HepG2 (cell line): ENCODE measurements around the gene PEAK1. TPM values are rescaled to one million over a fixed set of nuclear protein-coding genes. Genes with fewer than 3 reads are reported as not detected.

Experiments
- ATAC-seq: fragments of 200-7000 bp; cut with Tn5 transposase; 3 replicates; pipeline ENCODE4 v1.9.1; 2020; ENCODE audit warnings: mild to moderate bottlenecking, moderate library complexity
- BruUV-seq: library from RNA; stranded (reverse); fragments of 400-500 nt; replicated peaks from 2 replicates; lab custom pipeline; 2021; lab: Mats Ljungman, UMichigan
- CTCF ChIA-PET: fragments of 300-600 bp; formaldehyde crosslinking; extraction: SDS; loops from one replicate; lab custom pipeline; 2021; ENCODE audit warnings: low total read pairs, inconsistent platforms, low intra/inter-chr PET ratio; lab: Yijun Ruan, JAX
- POLR2A ChIA-PET: fragments of 350-600 bp; sonication (Branson Sonifier 250); formaldehyde crosslinking; loops from one replicate; lab custom pipeline; 2020; ENCODE audit warnings: antibody characterized with exemption, inconsistent platforms; lab: Yijun Ruan, JAX
- DNase-seq: peaks from one replicate; pipeline ENCODE4 v3.0.0-alpha.2; 2015; ENCODE audit warnings: low spot score
- FAIRE-seq: peaks from 3 replicates; lab custom pipeline; 2011; peaks lifted over from hg19 to GRCh38; lab: Jason Lieb, UNC
- H2AFZ ChIP-seq: one replicate; pipeline ENCODE4 v1.6.1; 2011; ENCODE audit warnings: low read length, inconsistent platforms
- H3K27ac ChIP-seq: fragments of 300-600 bp; 3 replicates; pipeline ENCODE4 v1.8.0; 2011; ENCODE audit warnings: mixed run types, mild to moderate bottlenecking, mixed read lengths, low read length, inconsistent platforms; ENCODE audit not compliant: insufficient read depth; ENCODE audit errors: extremely low read length
- H3K27me3 ChIP-seq, 2 experiments: fragments of 200-600 bp in 1 of 2; 2 replicates in 1 of 2; 3 replicates in 1 of 2; pipeline versions ENCODE4 v1.6.0 to v1.8.0; 2011; ENCODE audit warnings: low read length in 2 of 2, mild to moderate bottlenecking in 2 of 2, moderate library complexity in 2 of 2, inconsistent platforms in 1 of 2; ENCODE audit not compliant: insufficient read depth in 2 of 2, control insufficient read depth in 1 of 2
- H3K36me3 ChIP-seq, 2 experiments: fragments of 200-600 bp in 1 of 2; replicated peaks in 1 of 2; 2 replicates in 1 of 2; 3 replicates in 1 of 2; pipeline versions ENCODE4 v1.5.1 to v1.8.0; 2011; ENCODE audit warnings: low read length in 2 of 2, inconsistent platforms in 1 of 2; ENCODE audit not compliant: insufficient read depth in 2 of 2, control insufficient read depth in 1 of 2
- H3K4me1 ChIP-seq: 2 replicates; pipeline ENCODE4 v1.5.1; 2012; ENCODE audit warnings: low read length, inconsistent platforms; ENCODE audit not compliant: insufficient read depth
- H3K4me2 ChIP-seq: 2 replicates; pipeline ENCODE4 v1.6.0; 2011; ENCODE audit warnings: low read depth, low read length, inconsistent platforms
- H3K4me3 ChIP-seq, 3 experiments: fragments of 200-600 bp in 1 of 3; sonication (generic), shearing (Covaris generic) in 1 of 3; replicated peaks in 1 of 3; 2 replicates each; pipeline ENCODE4 v1.5.1; 2011 to 2016; ENCODE audit warnings: low read length in 3 of 3, inconsistent platforms in 2 of 3, low read depth in 2 of 3, mild to moderate bottlenecking in 2 of 3, control low read depth in 1 of 3, mixed read lengths in 1 of 3; ENCODE audit not compliant: insufficient read depth in 1 of 3
- H3K79me2 ChIP-seq: one replicate; pipeline ENCODE4 v1.6.1; 2011; ENCODE audit warnings: low read length, inconsistent platforms; ENCODE audit not compliant: insufficient read depth
- H3K9ac ChIP-seq: 2 replicates; pipeline ENCODE4 v1.6.0; 2011; ENCODE audit warnings: mild to moderate bottlenecking, low read depth, low read length, inconsistent platforms; ENCODE audit not compliant: insufficient read depth
- H3K9me3 ChIP-seq: 2 replicates; pipeline ENCODE4 v1.5.1; 2012; ENCODE audit warnings: mild to moderate bottlenecking, low read length
- H4K20me1 ChIP-seq: 2 replicates; pipeline ENCODE4 v1.6.0; 2011; ENCODE audit warnings: inconsistent platforms, mild to moderate bottlenecking, low read length, moderate library complexity; ENCODE audit not compliant: insufficient read depth
- AFF4 ChIP-seq: sonication (generic); formaldehyde crosslinking; IDR thresholded peaks from 2 replicates; pipeline ENCODE4 v1.4.0; 2020; ENCODE audit warnings: missing genetic modification reagents
- HOXA9 ChIP-seq: sonication (generic); formaldehyde crosslinking; IDR thresholded peaks from 2 replicates; pipeline ENCODE4 v1.8.1; 2022; ENCODE audit warnings: missing genetic modification reagents, mild to moderate bottlenecking, moderate library complexity, borderline replicate concordance
- KIAA2018 ChIP-seq: sonication (generic); formaldehyde crosslinking; IDR thresholded peaks from 2 replicates; pipeline ENCODE4 v1.5.0; 2020; ENCODE audit warnings: mild to moderate bottlenecking, missing genetic modification reagents, borderline replicate concordance
- NFE2L2 ChIP-seq: fragments of 150-350 bp; IDR thresholded peaks from 2 replicates; pipeline ENCODE4 v1.6.1; 2014; ENCODE audit warnings: low read length
- PAF1 ChIP-seq: IDR thresholded peaks from 2 replicates; pipeline ENCODE4 v1.6.1; 2016; ENCODE audit warnings: missing genetic modification reagents, missing compliant biosample characterization
- PHF21A ChIP-seq: sonication (generic); formaldehyde crosslinking; IDR thresholded peaks from 2 replicates; pipeline ENCODE4 v1.5.0; 2020; ENCODE audit warnings: mild to moderate bottlenecking, missing genetic modification reagents
- SNAPC5 ChIP-seq: sonication (generic); formaldehyde crosslinking; IDR thresholded peaks from 2 replicates; pipeline ENCODE4 v1.8.1; 2023; ENCODE audit warnings: mild to moderate bottlenecking, missing genetic modification reagents, borderline replicate concordance
- ZNF232 ChIP-seq: sonication (generic); formaldehyde crosslinking; IDR thresholded peaks from 2 replicates; pipeline ENCODE4 v1.4.0; 2020; ENCODE audit warnings: missing genetic modification reagents, borderline replicate concordance
- ZNF44 ChIP-seq: sonication (generic); formaldehyde crosslinking; IDR thresholded peaks from 2 replicates; pipeline ENCODE4 v1.5.1; 2020; ENCODE audit warnings: mild to moderate bottlenecking, missing genetic modification reagents
- ZNF484 ChIP-seq: sonication (generic); formaldehyde crosslinking; IDR thresholded peaks from 2 replicates; pipeline ENCODE4 v1.5.1; 2020; ENCODE audit warnings: mild to moderate bottlenecking, low read depth, missing genetic modification reagents, borderline replicate concordance
- ZNF567 ChIP-seq: sonication (generic); formaldehyde crosslinking; IDR thresholded peaks from 2 replicates; pipeline ENCODE4 v1.8.1; 2023; ENCODE audit warnings: mild to moderate bottlenecking, missing genetic modification reagents, borderline replicate concordance
- WGBS: methylation state at CpG from one replicate; pipeline ENCODE4 v1.1.6; 2017; ENCODE audit warnings: low lambda C conversion rate; 5-methylcytosine and 5-hydroxymethylcytosine counted together
- in situ Hi-C: cut with HindIII; loops from 2 replicates; pipeline ENCODE4 v1.10.0; 2017; ENCODE audit warnings: low pct_unique_long_range_greater_than_20kb; ENCODE audit not compliant: extremely low pct_ligation_motif_present
- intact Hi-C: fragments of 100-400 bp; cut with micrococcal nuclease; formaldehyde crosslinking; loops from one replicate; pipeline ENCODE4 v1.10.0; 2022; ENCODE audit not compliant: unreplicated experiment
- polyA plus RNA-seq, 8 experiments: library from polyadenylated mRNA; depleted of rRNA in 3 of 8; stranded (reverse) in 7 of 8; unstranded in 1 of 8; fragments of >200 nt; fragmentation: Illumina TruSeq in 4 of 8; extraction: Trizol in 4 of 8; gene quantifications; 2 replicates each; pipeline versions ENCODE4 v1.2.1 to v1.2.3, GENCODE V29; 2011 to 2016; ENCODE audit warnings: low read depth in 4 of 8, missing spikeins in 1 of 8, mixed read lengths in 1 of 8; ENCODE audit not compliant: insufficient read depth in 1 of 8
- total RNA-seq, 5 experiments: library from RNA; depleted of rRNA; stranded (reverse); fragments of >200 nt; fragmentation: Illumina TruSeq; extraction: Trizol; gene quantifications; 2 replicates each; pipeline ENCODE4 v1.2.3, GENCODE V29; 2016; ENCODE audit warnings: low read depth in 1 of 5
- TF ChIP-seq, protein P1 (sequence below): sonication (generic); formaldehyde crosslinking; conservative IDR thresholded peaks from 2 replicates; pipeline ENCODE4 v1.4.0; 2020; ENCODE audit warnings: missing genetic modification reagents

Gene PEAK1
- total and polyA plus RNA-seq, 2 of the 13 experiments (the other 11 are each of a cell fraction or from before 2014, with no cell fraction given), result 6.0 to 6.6 TPM

GRCh38 chr15:77168616-77169015 lies 251.3 kb downstream of the PEAK1 start:
- no peaks in the 10 kb centered on the region for H3K27me3 ChIP-seq
- 95% methylated on average over 3 of the region's 3 CpGs for WGBS
- no peak overlapping the region for H2AFZ ChIP-seq
- H3K9ac ChIP-seq, result no peak overlapping the region
- no peak overlapping the region for H3K4me3 ChIP-seq
- ATAC-seq, result no peak
- no peak overlapping the region for H3K27ac ChIP-seq
- ChIA-PET CTCF (no interaction called here), POLR2A (no interaction called here)
- H3K79me2 ChIP-seq, result no peaks in the 10 kb centered on the region
- intact Hi-C loops, result no loop called here
- no peaks in the 10 kb centered on the region for H4K20me1 ChIP-seq
- H3K4me1 ChIP-seq, result peaks cover 38% of the 10 kb centered on the region
- H3K36me3 ChIP-seq, result no peaks in the 10 kb centered on the region
- H3K4me2 ChIP-seq, result no peak overlapping the region
- in situ Hi-C loops, result loop anchor here (5.0 kb wide), 1 partner anchor 46 kb away; no protein-coding TSS in a partner anchor
- H3K9me3 ChIP-seq, result no peaks in the 10 kb centered on the region
- no TSS peak for BruUV-seq
- FAIRE-seq, result no peak
- DNase-seq, result no peak
- TF ChIP-seq ZNF484 (CRISPR knock-in tag) (no peak), PAF1 (CRISPR knock-in tag) (no peak), AFF4 (no peak), ZNF232 (no peak), ZNF44 (CRISPR knock-in tag) (no peak), SNAPC5 (CRISPR knock-in tag) (no peak), KIAA2018 (CRISPR knock-in tag) (no peak), PHF21A (CRISPR knock-in tag) (no peak), NFE2L2 (no peak), ZNF567 (CRISPR knock-in tag) (no peak), HOXA9 (CRISPR knock-in tag) (no peak)
- TF ChIP-seq, protein P1, sequence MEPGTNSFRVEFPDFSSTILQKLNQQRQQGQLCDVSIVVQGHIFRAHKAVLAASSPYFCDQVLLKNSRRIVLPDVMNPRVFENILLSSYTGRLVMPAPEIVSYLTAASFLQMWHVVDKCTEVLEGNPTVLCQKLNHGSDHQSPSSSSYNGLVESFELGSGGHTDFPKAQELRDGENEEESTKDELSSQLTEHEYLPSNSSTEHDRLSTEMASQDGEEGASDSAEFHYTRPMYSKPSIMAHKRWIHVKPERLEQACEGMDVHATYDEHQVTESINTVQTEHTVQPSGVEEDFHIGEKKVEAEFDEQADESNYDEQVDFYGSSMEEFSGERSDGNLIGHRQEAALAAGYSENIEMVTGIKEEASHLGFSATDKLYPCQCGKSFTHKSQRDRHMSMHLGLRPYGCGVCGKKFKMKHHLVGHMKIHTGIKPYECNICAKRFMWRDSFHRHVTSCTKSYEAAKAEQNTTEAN (CRISPR knock-in tag), result no peak
